HCT116 (cell line): Measurements from ENCODE around the gene RABEP1.

Experiments used
- CBX3 ChIP-seq: IDR thresholded peaks from 2 replicates; pipeline ENCODE4 v1.6.1; 2012; ENCODE audit warnings: low read depth
- CEBPB ChIP-seq: IDR thresholded peaks from 2 replicates; pipeline ENCODE4 v1.6.1; 2012; ENCODE audit warnings: low read depth
- EZH2phosphoT487 ChIP-seq: fragments of 200-600 bp; IDR thresholded peaks from 2 replicates; pipeline ENCODE4 v1.6.1; 2018; ENCODE audit warnings: antibody characterized with exemption, borderline replicate concordance
- POLR2AphosphoS5 ChIP-seq: IDR thresholded peaks from 2 replicates; pipeline ENCODE4 v1.6.1; 2011; ENCODE audit warnings: mild to moderate bottlenecking, low read depth, low read length, moderate library complexity
- TF ChIP-seq, protein P1 (sequence below): IDR thresholded peaks from 2 replicates; pipeline ENCODE4 v1.6.1; 2012; ENCODE audit warnings: low read depth
- TF ChIP-seq, protein P2 (sequence below), 3 experiments: fragments of 200-600 bp in 1 of 3; sonication (generic) in 1 of 3; IDR thresholded peaks in 2 of 3; conservative IDR thresholded peaks in 1 of 3; 2 replicates each; pipeline ENCODE4 v1.5.1; 2012 to 2017; ENCODE audit warnings: low read depth in 2 of 3, low read length in 2 of 3, antibody characterized with exemption in 1 of 3, borderline replicate concordance in 1 of 3, control low read depth in 1 of 3, mild to moderate bottlenecking in 1 of 3, mixed read lengths in 1 of 3, mixed run types in 1 of 3, moderate library complexity in 1 of 3; ENCODE audit not compliant: insufficient read depth in 1 of 3
- TF ChIP-seq, protein P3 (sequence below): IDR thresholded peaks from 2 replicates; pipeline ENCODE4 v1.6.1; 2012

DNA sequence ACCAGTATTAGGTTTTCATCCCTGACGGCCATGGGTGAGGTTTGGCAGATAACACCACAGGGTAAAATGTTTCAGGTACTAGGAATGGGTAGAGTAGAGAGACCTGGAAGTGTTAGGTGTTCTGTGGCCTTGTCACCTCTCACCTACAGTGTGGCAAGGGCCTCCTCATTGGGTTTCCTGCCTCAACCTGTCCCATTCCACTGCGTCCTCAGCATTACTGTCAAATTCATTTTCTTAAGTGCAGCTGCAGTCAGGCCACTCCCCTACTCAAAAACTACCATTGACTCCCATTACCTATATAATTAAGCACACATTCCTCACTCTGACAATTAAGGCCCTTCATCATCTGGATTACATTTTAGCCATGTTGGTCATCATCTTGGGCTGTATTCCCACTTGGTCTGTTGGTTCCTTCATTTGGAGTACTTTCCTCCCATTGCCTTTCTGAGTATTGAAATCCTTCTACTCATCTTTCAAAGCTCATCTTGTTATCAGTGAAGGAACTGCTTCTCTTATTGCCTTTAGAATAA is 72.9 kb downstream of the RABEP1 start:
- TF ChIP-seq EZH2phosphoT487 (no peak), CBX3 (no peak), POLR2AphosphoS5 (no peak), CEBPB (no peak)
- TF ChIP-seq, protein P1, sequence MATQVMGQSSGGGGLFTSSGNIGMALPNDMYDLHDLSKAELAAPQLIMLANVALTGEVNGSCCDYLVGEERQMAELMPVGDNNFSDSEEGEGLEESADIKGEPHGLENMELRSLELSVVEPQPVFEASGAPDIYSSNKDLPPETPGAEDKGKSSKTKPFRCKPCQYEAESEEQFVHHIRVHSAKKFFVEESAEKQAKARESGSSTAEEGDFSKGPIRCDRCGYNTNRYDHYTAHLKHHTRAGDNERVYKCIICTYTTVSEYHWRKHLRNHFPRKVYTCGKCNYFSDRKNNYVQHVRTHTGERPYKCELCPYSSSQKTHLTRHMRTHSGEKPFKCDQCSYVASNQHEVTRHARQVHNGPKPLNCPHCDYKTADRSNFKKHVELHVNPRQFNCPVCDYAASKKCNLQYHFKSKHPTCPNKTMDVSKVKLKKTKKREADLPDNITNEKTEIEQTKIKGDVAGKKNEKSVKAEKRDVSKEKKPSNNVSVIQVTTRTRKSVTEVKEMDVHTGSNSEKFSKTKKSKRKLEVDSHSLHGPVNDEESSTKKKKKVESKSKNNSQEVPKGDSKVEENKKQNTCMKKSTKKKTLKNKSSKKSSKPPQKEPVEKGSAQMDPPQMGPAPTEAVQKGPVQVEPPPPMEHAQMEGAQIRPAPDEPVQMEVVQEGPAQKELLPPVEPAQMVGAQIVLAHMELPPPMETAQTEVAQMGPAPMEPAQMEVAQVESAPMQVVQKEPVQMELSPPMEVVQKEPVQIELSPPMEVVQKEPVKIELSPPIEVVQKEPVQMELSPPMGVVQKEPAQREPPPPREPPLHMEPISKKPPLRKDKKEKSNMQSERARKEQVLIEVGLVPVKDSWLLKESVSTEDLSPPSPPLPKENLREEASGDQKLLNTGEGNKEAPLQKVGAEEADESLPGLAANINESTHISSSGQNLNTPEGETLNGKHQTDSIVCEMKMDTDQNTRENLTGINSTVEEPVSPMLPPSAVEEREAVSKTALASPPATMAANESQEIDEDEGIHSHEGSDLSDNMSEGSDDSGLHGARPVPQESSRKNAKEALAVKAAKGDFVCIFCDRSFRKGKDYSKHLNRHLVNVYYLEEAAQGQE = no peak
- TF ChIP-seq, protein P2, sequence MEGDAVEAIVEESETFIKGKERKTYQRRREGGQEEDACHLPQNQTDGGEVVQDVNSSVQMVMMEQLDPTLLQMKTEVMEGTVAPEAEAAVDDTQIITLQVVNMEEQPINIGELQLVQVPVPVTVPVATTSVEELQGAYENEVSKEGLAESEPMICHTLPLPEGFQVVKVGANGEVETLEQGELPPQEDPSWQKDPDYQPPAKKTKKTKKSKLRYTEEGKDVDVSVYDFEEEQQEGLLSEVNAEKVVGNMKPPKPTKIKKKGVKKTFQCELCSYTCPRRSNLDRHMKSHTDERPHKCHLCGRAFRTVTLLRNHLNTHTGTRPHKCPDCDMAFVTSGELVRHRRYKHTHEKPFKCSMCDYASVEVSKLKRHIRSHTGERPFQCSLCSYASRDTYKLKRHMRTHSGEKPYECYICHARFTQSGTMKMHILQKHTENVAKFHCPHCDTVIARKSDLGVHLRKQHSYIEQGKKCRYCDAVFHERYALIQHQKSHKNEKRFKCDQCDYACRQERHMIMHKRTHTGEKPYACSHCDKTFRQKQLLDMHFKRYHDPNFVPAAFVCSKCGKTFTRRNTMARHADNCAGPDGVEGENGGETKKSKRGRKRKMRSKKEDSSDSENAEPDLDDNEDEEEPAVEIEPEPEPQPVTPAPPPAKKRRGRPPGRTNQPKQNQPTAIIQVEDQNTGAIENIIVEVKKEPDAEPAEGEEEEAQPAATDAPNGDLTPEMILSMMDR (IDR thresholded peaks at IDR 0.05 in 2 of 3, conservative IDR thresholded peaks at IDR 0.05 in 1 of 3; ENCODE audit: borderline replicate concordance in 1 of 3, insufficient read depth in 1 of 3, low read depth in 2 of 3, low read length in 2 of 3) = no peak
- TF ChIP-seq, protein P3, sequence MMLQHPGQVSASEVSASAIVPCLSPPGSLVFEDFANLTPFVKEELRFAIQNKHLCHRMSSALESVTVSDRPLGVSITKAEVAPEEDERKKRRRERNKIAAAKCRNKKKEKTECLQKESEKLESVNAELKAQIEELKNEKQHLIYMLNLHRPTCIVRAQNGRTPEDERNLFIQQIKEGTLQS = no peak
